HG03103 (cell line): Measurements from ENCODE around the gene SYNDIG1L.
"Not testable (repeated sequence)": the region's sequence is repeated elsewhere in the genome, so short reads cannot be mapped to it uniquely, and the experiment has no call there.

Experiments used
- ATAC-seq: cut with Tn5 transposase; IDR thresholded peaks from one replicate; pipeline ENCODE4 v1.9.1; 2021; ENCODE audit warnings: low read depth; ENCODE audit not compliant: unreplicated experiment

Gene SYNDIG1L

DNA sequence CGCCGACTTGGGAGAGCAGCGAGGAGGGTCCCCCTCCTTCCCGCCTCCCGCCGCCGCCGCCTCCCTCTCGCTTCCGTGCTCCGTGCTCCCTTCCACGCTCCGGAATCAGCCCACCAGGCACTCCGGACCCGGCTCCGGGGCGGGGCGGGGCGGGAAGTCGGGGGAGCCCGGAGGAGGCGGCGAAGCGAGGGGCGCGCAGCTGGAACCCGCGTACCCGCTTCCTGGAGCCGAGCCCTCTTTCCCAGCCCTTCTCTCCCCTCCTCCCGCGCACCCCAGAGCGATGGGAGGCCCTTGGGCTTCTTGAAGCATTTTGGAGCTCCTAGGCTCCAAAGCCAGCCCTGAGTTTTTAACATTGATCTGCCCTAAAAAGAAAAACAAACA is at the start of gene SYNDIG1L:
Gene SYNDIG1L, minus strand, starts transcription at position 9 of the 381 bp plus-strand sequence. CDS start 16,466 bp downstream, outside the sequence.
- no peak for ATAC-seq

DNA sequence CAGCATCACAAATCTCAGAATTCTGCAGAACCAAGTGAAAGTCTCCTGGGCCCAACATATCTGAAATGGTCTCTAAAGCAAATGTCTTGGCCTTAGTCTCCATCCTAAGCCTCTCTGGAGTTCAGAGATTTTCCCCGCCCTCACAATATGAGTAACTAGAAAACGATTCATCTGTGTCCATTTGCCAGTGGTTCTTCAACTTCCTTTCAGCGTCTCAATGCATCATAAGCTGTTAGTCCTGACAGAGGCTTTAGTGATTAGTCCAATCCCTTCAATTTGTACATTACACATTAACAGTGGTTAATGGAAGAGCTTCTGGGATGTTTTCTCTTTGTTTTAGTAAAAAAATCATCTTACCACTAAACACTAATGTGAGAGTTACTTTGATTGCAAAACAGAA is 49.7 kb upstream of the SYNDIG1L start:
- ATAC-seq, result no peak

DNA sequence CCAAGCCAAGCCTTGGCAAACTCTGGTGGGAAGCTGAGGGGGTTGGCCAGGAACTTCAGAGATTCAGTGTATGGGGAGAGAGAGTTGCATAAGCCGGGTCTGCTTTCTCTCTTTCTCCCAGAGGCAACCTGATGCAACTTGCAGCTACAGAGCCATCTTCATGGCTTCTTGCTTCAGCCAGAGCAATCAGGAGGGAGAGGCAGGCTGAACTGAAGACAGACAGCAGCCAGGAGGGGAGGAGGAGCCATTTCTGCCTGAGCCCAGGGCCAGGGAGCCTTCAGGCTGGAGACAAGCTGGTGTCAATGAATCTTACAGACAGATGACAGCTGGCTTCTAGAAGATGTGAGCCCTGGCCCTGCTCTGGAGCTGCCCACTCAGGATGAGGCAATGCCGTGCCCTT is 48.4 kb upstream of the SYNDIG1L start:
- ATAC-seq, result no peak

DNA sequence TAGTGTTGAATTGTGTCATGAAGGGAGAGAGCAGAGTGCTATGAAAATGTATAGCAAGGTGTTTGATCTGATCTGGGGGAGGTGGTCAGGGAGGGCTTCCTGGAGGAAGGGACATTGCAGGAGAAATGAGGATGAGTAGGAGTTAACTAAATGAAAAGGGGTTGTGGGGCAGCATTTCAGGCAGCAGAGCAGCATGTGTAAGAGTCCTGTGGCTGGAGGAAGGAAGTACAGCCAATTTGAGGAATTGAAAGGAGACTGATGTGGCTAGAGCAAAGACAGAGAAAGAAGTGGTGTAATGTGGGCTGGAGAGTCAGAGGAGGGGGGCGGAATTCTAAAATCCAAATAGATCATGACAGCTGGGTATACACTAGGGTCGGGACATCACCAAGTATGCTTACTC is 46.6 kb upstream of the SYNDIG1L start:
- ATAC-seq, result no peak

DNA sequence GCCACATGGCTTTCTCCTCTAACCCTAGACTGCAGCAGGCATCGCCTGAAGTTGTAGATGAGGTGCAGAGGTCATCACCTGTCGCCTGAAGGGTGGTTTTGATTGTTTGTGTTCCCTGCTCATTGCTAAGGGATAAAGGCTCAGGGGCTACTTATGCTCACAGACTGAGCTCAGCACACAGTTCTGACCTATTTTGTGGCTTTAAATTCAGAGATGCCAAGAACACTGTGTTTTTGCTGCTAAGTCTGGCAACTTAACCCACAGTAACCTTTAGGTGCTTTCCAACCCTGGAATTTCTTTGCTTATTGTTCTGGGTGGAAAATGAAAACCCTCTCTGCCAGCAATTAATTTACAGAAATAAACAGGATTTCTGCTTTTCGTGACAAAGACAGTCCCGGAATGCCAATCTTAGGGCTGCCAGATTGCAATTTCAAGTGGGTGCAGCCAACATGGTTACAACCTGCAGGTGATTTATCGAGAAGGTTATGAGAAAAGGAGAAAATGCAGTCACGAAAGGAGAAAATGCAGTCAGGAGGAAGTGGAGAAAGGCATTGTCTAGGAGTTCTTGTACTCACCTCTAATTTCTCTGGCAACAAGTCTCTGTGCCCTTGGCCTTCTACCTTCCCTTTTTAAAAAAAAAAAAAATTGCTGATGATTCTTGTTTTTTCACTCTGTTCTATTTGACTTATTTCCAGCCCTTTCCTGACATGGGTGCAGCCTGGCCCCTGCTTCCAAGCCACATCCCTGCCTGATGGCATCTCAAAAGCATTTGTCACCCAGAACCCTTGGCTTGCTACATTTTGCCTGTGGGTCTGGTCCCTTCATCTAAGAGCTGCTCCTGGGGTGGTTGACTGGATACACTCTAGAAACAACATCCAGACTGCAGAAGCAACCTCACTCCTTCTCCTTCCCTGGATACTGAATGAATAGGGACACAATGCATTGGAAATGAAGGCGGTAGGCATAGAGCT is 43.8 kb upstream of the SYNDIG1L start:
- ATAC-seq, result no peak

DNA sequence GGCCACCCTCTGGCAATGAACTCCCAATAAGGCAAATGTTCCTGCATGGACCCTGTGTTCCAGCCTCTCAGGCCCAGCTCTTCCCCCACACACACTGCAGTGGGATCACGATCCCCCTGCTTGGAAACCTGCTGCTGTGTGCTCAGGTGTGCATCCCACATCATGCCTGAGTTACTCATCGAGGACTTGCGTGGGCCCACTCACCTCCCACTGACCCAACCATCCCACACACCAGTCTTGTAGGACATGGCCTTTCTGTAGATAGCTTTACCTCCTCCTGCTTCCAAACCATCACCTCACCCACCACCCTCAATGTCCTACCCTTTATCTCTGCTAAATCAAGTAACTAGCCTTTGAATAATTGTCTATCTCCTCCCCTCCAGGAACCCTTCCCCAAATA is 42.5 kb upstream of the SYNDIG1L start:
- no peak for ATAC-seq

DNA sequence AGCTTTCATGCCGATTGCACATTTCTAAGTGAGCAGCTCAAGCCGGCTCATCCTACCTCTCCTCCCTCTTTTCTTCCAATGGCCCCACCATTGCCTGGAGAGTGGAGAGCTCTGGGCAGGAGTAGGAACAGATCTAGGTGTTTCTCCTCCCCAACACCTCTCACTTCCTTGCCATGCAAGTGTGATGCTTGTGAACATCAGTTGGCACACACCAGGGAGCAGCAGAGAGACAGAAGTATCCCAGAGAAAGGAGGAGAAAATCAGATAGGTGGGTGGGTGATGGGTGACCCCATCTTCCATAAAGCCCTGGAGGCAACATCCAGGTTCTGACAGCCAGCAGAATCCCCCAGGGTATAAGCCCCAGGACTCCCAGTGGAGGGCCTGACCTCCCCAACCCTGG is 39.3 kb upstream of the SYNDIG1L start:
- no peak for ATAC-seq

DNA sequence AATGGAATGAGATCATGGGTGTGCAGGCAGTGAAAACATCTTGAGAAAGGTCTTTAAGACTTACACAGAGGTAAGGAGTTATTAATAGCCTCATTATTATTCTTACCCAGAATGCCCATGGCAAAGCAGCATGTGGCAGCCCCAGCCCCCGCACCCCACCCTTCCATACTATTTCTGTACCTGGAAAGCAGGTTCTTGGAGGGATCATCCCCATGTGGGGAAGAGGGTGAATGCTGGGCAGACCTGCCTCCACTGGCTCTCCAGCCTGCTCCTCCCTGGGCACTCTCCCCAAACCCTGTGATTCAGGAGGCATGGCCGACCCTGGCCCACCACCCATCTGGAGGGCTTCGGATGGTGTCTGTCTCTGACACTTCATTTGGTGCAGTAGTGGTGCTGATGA is 38.8 kb upstream of the SYNDIG1L start:
- no peak for ATAC-seq

DNA sequence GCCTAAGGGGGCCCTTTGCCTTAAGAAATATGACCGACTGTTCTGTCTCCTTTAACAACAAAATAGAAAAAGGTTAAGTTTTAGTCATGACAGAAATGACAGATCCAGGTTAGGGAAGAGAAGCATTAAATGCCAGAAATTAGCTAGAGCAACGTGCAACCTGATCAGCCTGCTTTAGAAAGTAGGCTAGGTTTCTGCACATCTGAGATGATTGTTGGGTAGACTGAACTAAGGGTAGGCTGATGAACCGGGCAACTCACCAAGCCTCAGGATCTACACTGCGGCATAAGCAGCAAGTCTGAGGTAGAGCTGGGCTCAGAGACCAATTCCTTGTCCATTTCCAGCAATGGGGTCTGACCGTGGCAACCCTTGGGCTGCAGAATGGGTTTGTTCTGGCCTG is 37.7 kb upstream of the SYNDIG1L start:
- no peak for ATAC-seq

DNA sequence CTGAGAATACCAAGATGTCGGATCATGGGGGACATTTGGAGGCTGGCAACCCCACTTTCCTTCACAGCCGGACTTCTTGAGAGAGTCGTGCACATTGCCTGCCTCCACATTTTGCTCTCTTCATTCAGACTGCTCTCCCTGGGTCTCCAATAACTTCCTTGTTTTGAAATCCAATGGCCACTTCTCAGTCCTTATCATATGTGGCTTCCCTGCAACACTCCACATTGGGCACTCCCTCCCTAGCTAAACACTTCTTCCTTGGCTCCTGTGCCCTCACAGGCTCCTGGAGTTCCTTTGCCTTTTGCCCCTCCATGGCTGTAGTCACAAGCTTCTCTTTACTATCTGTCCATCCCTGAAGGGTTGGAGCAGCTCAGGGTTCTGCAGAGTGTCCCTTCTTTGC is 37.0 kb upstream of the SYNDIG1L start:
- no peak for ATAC-seq

DNA sequence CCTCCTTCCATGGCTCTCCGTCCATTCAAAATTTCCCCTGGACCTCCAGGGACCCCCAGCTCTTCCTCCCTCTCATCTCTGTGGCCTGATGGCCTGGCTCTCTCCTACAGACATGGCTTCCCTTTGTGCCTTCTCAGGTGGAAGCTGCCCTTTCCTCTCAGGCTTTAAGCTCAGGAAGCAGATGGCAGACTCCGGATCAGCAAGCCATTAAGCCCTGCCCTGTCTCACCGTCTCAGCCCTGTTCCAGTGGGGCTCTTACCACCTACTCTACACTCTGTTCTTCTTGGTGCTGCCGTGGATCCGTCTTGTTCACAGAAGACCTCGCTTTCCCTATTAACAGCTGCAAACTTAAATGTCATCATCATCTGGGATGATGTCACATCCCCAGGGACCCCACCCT is 34.0 kb upstream of the SYNDIG1L start:
- no peak for ATAC-seq

DNA sequence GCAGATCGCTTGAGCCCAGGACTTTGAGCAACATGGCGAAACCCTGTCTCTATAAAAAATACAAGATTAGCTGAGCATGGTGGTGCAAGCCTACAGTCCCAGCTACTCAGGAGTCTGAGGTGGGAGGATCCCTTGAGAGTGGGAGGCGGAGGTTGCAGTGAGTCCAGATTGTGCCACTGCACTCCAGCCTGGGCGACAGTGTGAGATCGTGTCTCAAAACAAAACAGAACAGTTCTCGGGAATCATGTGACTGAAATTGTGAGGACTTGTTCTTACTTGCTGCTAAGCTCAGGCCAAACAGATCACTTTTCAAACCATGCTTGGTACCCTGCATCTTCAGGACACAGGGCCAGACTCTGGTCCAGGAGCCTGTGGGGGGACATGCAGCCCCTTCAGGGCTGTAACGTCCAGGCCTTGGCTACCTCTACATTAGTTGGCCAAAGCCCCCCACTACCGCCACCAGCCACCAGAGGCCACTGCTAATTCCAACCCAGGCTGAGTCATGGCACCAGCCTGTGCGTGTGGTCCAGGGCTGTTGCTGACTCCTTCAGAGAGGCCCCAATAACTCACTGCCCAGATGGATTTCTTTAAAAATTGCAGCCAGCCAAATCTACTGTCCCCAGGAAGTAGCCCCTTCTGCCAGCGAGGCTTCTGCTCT is 33.4 kb upstream of the SYNDIG1L start:
- no peak for ATAC-seq

DNA sequence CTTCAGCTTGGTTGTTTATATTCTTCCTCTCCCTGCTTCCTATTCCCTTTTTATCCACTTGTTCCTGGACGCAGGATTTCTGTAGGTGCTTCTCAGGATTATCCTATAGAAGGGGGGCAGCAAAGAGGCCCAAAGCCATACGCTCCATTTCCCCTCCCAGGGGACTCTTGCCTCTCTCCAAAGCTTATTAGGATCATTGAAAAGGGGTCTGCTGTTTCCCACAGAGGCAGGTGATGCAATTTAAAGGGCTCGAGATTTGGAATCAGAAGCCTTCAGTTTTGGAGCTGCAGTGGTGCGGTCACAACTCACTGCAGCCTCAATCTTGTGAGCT is 31.5 kb upstream of the SYNDIG1L start:
- ATAC-seq, result no peak

DNA sequence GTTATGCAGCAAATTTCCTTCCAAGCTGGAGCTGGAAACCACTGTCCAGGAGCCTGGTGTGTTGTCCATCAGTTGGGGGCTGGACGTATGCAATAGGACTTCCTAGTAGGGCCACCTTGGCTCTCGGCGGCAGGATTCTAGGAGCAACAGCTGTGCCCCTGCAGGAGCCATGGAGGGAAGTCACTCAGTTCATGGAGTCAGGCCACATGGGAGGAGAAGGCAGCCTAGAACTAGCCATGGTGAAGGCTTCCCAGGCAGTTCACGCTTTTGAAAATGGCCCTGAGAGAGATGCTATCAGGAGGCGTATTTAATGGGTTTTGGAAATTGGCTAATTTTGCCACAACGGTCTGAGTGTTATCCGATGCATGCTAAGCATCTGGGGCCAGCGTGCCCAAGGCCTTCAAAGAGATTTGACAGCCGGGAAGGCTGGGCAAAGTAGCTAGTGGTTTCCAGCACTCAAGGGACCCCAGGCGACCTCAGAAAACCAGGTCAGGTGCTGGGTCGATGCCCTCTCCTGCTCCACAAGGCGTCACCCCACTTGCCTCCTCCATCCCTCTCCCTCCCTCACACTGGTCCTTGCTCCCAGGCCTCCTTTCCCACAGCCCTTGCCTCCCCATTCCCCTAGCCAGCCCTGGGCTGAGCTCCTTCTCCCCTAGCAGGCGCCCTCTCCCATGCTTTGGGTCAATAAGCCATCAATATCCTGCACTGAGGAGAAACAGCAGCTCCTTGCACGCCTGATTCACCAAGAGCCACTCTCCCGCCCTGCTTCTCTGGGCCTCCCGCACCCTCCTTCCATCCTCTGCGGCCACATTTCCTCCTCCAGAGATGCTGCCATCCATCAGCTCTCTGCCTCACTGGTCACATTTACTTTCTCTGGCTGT is 30.9 kb upstream of the SYNDIG1L start:
- ATAC-seq, result no peak

DNA sequence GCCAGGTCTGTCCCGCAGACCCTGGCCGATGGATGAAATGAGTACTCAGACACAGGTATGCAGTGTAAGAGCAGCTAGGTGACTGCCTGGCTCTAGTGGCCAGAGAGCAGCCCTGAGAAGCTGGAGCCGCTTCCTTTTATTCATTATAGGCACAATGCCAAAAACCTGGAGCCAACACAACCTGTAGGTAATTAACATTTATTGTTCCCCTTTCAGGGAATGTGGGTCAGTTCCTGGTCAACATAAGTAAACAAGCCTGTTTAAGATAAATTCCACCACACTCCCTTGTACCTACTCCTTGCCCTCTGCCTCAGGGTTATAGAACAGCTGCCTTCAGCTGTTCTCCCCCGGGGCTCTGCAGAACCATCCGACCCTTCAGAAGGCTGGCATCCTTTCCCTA is 28.4 kb upstream of the SYNDIG1L start:
- not testable (repeated sequence) for ATAC-seq

DNA sequence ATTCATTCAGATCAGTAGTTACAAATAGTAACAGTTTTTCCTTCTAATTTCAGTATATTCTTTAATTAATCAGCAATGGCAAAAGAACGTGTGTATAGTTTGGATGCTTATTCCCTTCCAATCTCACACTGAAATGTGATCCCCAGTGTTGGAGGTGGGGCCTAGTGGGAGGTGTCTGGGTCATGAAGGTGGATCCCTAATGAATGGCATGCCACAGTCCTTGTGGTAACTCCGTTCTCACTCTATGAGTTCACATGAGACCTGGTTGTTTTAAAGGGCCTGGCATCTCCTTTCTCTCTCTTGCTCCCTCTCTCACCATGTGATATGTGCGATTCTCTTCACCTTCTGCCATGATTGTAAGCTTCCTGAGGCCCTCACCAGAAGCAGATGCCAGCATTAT is 18.9 kb upstream of the SYNDIG1L start:
- no peak for ATAC-seq

DNA sequence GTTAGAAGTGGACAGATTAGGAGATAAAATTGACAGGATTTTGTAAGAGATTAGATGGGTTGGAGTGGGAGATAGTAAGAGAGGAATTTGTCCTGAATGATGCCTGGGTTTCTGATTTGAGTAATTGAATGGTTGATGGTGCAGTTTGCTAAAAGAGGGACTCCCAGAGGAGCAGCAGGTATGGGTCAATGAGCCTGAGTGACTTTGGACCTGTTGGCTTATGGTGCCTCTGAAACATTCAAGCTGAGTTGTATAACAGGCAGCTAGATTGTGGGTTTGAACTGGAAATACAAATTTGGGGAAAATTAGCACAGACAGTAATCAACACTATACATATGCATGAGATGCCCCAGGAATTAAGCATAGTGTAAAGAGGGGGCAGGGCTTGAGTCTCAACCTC is 16.7 kb upstream of the SYNDIG1L start:
- ATAC-seq, result no peak

DNA sequence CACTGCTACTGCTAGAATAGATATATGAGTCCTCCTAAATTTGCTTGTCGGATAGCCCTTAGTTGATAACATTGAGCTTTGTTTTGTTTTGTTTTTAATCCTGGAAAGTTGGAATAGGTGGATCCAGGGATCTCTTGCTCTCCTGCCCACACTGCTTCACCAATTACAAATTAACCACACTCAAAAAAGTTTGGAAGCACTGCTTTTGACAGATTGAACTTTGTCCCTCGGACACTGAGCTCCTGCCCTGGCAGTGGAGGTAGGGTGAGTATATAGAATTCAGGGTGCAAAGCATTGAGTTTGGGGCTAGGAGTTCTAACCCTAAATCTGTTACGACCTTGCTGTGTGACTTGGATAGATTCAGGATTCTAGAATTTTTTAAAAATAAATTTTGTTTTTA is 15.1 kb upstream of the SYNDIG1L start:
- ATAC-seq, result no peak

DNA sequence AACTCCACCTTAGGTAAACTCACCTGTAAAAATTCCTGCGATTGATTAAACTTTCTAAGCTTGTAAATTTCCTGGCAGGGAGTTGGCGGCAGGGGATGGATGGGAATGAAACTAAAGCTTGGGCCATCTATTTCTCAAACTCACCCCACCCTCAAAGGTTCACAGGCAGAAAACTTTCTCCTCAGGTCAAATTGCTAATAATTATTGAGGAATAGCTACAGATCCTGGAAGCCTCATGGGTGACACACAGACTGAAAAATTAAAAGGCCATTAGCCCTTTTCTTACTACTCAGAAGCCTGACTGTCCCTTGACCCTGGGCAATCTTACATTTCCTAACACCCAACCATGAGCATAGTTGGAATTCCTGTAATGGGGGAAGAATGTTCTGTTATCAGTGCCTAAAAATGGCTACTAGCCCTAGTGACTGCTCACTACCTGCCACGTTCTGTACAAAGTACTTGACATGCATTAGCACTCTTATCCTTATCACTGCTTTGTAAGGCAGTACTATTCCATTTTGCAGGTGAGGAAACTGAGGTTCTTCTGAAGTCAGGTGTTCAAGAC is 12.4 kb upstream of the SYNDIG1L start:
- no peak for ATAC-seq

DNA sequence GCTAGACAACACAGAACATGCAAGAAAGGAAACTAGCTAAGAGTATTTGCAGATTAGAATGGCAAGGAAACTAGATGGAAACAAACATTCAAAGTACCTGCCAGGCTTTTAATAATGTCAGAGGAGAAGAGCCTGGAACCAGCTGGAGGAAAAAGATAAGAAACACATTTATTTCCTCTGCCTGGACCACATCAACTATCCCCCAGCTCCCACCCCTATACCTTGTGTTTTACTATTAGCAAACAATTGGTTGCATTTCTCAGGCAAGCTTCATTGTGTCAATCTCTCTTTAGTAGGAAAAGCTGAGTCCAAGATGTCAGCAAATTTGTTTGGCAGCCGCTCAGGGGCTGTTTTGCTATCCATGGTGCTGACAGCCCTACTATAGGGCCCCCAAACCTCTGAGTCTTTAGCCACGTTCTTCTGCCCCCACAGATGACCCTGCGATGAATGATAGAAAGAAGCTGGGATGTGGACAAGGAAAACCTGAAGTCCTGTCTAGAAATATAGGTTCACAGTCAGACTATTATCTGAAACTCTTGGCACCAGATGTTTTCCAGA is 11.6 kb upstream of the SYNDIG1L start:
- no peak for ATAC-seq

DNA sequence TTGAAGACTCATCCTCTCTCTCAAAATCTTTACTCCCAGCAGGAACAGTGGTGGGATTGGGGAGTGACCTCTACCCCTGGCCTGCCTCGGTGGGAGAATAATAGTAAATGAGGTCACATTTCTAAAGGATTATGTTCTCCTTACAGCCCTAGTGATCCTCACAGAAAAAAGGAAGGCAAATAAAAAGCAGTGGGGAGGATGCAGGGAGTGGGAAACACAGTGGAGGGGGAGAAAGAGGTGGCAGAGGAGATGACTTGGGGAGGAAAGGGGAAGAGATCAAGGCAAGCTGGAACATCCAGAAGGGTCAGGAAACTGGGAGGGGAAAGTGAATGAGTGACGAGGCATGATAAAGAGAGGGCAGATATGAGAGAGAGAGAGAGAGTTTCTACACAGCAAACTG is 8.3 kb upstream of the SYNDIG1L start:
- ATAC-seq, result no peak
